ENCODE data around the gene SLC24A3. TPM values are rescaled to one million over a fixed set of nuclear protein-coding genes. Genes with fewer than 3 reads are reported as not detected.
"Not testable (repeated sequence)": the region's sequence is repeated elsewhere in the genome, so short reads cannot be mapped to it uniquely, and the experiment has no call there.

The SLC24A3 gene
- total RNA-seq, 1 donor from 2014 or later = 0.08 TPM

GRCh38 chr20:19747903-19748302 is 535.5 kb downstream of the SLC24A3 start:
- DNase-seq (ENCODE audit: low read depth) = no peak
- H3K36me3 ChIP-seq (ENCODE audit: control insufficient read depth, insufficient read depth, low read length) = no peaks in the 10 kb centered on the region
- no peaks in the 10 kb centered on the region for H3K27me3 ChIP-seq (ENCODE audit: control insufficient read depth, insufficient read depth, low read length)
- no peak overlapping the region for H3K4me3 ChIP-seq (ENCODE audit: low read depth, low read length)
- TF ChIP-seq CTCF (IDR thresholded peaks at IDR 0.05; ENCODE audit: insufficient read depth, low read length, poor library complexity, severe bottlenecking) = no peak

DNA sequence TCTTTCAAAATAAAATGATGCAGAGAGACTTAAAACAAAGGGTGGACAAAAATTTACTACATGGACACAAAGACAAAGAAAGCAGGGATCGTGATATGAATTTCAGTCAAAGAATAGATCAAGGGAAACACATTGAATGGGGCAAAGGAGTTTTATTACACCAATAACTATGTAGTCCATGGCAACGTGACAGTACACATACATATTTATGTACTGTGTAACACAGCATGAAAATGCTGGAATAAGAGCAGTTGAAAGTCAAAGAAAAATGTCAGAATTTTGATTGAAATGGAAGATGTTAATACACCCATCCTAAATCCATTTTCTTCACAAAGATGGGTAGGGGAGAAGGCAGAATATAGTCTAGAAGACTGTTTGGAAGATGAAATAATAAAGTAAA is 536.2 kb downstream of the SLC24A3 start:
- Histone ChIP-seq H3K4me3 (ENCODE audit: low read depth, low read length) (no peak overlapping the region), H3K36me3 (ENCODE audit: control insufficient read depth, insufficient read depth, low read length) (no peaks in the 10 kb centered on the region), H3K27me3 (ENCODE audit: control insufficient read depth, insufficient read depth, low read length) (no peaks in the 10 kb centered on the region)
- TF ChIP-seq CTCF (IDR thresholded peaks at IDR 0.05; ENCODE audit: insufficient read depth, low read length, poor library complexity, severe bottlenecking) = no peak
- DNase-seq (ENCODE audit: low read depth) = no peak

GRCh38 chr20:19749618-19750071 is 537.2 kb downstream of the SLC24A3 start:
- Histone ChIP-seq H3K4me3 (ENCODE audit: low read depth, low read length) (no peak overlapping the region), H3K36me3 (ENCODE audit: control insufficient read depth, insufficient read depth, low read length) (no peaks in the 10 kb centered on the region), H3K27me3 (ENCODE audit: control insufficient read depth, insufficient read depth, low read length) (no peaks in the 10 kb centered on the region)
- no peak for TF ChIP-seq CTCF (IDR thresholded peaks at IDR 0.05; ENCODE audit: insufficient read depth, low read length, poor library complexity, severe bottlenecking)
- DNase-seq (ENCODE audit: low read depth) = no peak

- H3K36me3 ChIP-seq (ENCODE audit: control insufficient read depth, insufficient read depth, low read length) = no peaks in the 10 kb centered on the region
- no peak for DNase-seq (ENCODE audit: low read depth)
- no peak overlapping the region for H3K4me3 ChIP-seq (ENCODE audit: low read depth, low read length)
Observed at GRCh38 chr20:19750101-19750606, 537.7 kb downstream of the SLC24A3 start.

DNA sequence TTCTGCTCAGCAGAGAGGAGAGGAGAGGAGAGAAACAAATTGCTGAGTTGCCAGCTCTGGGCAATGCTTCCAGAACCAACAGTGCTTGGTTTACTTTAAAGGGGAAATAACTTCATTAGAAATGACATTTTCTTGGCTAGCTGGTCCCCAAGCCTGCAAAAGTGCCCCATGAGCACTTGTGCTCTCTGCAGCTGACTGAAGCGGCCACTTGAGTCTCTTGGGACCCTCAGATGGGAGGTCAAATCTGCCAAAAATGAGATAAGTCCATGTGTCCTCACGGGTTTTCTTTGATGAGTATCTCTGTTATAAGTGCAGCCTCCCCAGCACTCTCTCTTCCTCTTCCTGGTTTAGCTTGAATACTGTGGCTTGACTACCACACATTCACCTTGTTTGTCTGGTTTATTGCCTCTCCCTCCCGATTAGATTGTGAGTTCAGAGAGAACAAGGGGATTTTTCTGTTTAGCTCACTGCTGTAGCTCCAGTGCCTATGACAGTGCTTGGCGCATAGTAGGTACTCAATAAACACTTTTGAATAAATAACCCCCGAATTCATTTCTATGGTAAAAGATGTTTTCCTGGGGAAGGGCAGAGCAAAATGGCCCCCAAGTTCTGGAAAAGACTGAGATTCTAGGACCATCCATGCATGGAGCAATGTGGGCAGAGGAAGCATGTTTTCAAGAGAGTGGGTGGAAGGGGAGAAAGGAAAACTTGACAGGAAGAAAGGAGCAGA is 538.6 kb downstream of the SLC24A3 start:
- no peak overlapping the region for H3K4me3 ChIP-seq (ENCODE audit: low read depth, low read length)
- no peaks in the 10 kb centered on the region for H3K27me3 ChIP-seq (ENCODE audit: control insufficient read depth, insufficient read depth, low read length)
- H3K36me3 ChIP-seq (ENCODE audit: control insufficient read depth, insufficient read depth, low read length) = no peaks in the 10 kb centered on the region
- DNase-seq (ENCODE audit: low read depth) = no peak
- no peak for TF ChIP-seq CTCF (IDR thresholded peaks at IDR 0.05; ENCODE audit: insufficient read depth, low read length, poor library complexity, severe bottlenecking)

More at GRCh38 chr20:19750101-19750606, 537.7 kb downstream of the SLC24A3 start:
- no peak for TF ChIP-seq CTCF (IDR thresholded peaks at IDR 0.05; ENCODE audit: insufficient read depth, low read length, poor library complexity, severe bottlenecking)
- H3K27me3 ChIP-seq (ENCODE audit: control insufficient read depth, insufficient read depth, low read length) = no peaks in the 10 kb centered on the region

DNA sequence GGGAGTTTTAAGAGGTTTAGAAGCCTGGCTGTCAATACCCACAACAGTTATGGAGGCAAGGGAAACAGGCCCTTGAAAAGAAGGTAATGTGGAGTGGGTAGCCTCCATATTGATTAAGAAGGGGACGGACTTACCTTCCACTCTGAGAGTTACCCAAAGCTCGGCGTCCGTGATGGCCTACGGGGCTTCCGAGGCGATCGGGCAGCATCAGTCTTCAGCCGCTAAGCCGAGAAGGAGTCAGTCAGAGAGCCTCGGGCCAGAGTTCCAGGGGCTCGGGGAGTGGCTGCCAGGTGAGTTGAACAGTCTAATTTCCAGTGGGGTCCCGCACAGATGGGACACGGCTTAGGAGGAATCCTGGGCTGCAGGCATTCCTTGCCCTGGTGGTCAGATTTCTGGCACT is 541.8 kb downstream of the SLC24A3 start:
- DNase-seq (ENCODE audit: low read depth) = not testable (repeated sequence)

More for the DNA sequence above, 541.8 kb downstream of the SLC24A3 start:
- H3K4me3 ChIP-seq (ENCODE audit: low read depth, low read length); H3K27me3 ChIP-seq (ENCODE audit: control insufficient read depth, insufficient read depth, low read length); H3K36me3 ChIP-seq (ENCODE audit: control insufficient read depth, insufficient read depth, low read length): not testable (repeated sequence)
